D721Med (cell line): Measurements from ENCODE around the gene SMC1B.

Source experiments
- DNase-seq: peaks from one replicate; pipeline ENCODE4 v3.0.0; 2011; ENCODE audit warnings: low spot score; ENCODE audit not compliant: insufficient read length
- FAIRE-seq: peaks from 2 replicates; lab custom pipeline; 2011; peaks lifted over from hg19 to GRCh38; lab: Jason Lieb, UNC
- TF ChIP-seq, protein P1 (sequence below): IDR thresholded peaks from 2 replicates; pipeline ENCODE4 v1.5.1; 2012; ENCODE audit warnings: mild to moderate bottlenecking, control low read depth; ENCODE audit not compliant: insufficient read depth; ENCODE audit errors: missing control alignments

SMC1B gene

DNA sequence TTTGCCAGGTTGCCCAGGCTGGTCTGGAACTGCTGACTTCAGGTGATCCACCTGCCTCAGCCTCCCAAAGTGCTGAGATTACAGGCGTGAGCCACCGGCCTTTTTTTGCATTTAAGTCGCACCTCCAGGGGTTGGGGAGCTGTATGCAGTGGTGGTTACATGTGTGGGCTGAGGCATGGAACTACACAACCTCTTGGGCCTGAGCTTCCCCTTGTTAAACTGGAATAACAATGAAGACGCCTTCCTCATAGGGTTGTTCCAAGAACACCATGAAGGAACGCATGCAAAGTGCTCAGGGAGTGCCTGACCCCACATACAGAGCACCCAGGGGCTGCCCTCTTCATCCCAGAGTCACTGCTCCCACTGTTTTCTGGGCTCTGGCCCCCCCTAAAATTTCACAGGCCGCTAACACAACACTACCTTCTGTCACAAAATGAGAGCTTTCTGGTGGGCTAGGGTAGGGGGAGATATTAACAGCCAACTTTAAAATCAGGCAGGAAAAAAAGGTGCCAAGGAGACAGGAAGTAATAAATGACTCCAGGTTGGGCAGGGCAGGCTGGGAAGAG is 104.9 kb downstream of the SMC1B start:
- no peak for FAIRE-seq
- TF ChIP-seq, protein P1, sequence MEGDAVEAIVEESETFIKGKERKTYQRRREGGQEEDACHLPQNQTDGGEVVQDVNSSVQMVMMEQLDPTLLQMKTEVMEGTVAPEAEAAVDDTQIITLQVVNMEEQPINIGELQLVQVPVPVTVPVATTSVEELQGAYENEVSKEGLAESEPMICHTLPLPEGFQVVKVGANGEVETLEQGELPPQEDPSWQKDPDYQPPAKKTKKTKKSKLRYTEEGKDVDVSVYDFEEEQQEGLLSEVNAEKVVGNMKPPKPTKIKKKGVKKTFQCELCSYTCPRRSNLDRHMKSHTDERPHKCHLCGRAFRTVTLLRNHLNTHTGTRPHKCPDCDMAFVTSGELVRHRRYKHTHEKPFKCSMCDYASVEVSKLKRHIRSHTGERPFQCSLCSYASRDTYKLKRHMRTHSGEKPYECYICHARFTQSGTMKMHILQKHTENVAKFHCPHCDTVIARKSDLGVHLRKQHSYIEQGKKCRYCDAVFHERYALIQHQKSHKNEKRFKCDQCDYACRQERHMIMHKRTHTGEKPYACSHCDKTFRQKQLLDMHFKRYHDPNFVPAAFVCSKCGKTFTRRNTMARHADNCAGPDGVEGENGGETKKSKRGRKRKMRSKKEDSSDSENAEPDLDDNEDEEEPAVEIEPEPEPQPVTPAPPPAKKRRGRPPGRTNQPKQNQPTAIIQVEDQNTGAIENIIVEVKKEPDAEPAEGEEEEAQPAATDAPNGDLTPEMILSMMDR = no peak
- no peak for DNase-seq

DNA sequence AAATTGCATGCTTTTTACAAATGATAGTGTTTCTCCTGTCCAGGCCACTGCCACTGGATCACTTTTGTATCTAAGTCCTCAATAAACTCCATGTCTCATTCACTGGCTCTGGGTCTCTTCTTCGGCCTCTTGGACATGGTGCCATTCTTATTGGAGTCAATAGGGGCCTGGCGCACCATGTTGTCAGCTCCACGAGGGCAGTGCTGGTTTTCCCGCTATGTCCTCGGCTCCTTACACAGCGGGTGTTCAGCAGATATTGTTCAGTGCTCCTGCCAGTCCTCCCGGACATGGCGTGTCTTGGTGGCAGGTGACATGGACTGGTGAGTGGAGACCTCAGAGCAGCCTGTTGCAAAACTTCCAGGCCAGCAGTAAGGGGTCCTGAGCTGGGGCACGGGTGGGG is 107.3 kb downstream of the SMC1B start:
- FAIRE-seq (no peak), DNase-seq (no peak)
- TF ChIP-seq, protein P1 = no peak

DNA sequence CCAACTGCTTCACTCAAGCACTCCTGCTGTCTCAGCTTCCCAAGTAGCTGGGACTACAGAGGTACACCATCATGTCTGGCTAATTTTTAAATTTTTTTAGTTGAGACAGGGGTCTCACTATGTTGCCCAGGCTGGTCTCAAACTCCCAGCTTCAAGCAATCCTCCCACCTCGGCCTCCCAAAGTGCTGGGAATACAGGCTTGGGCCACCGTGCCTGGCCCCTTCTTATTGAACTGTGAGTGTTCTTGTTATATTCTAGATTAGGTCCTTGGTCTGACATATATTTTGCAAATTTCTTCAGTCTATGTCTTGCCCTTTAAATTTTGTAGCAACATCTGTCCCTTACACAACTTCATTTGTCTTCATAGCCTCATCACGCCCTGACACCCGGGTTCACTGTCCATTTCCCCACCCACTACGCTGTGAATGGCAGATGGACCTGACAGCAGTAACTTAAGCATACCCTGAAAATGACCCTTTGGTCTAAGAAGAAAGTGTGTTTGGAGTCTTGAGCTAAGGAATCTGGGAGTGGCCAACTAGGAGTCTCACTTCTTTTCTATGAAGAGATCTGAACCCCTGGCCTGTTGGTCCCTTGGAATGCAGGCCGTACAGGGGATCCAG is 107.8 kb downstream of the SMC1B start:
- TF ChIP-seq, protein P1 = no peak
- no peak for DNase-seq
- FAIRE-seq = no peak

GRCh38 chr22:45304971-45305370 is 108.4 kb downstream of the SMC1B start:
- no peak for FAIRE-seq
- TF ChIP-seq, protein P1 = no peak
- DNase-seq = no peak

GRCh38 chr22:45303181-45303580 is 110.2 kb downstream of the SMC1B start:
- DNase-seq (no peak), FAIRE-seq (no peak)

DNA sequence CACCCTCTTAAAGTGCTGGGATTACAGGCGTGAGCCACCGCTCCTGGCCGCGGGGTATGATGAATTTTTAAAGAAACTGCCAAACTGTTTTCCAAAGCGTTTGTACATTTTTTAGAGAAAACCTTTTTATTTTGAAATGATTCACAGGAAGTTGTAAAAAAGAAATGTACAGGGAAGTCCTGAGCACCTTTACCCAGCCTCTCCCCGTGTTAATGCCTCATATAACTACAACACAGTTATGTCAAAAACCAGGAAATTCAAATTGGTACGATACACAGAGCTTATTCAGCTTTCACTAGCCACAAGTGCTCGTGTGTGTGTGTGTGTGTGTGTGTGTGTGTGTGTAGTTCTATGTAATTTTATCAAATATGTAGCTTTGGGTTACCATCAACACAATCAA is 110.6 kb downstream of the SMC1B start:
- FAIRE-seq (no peak), DNase-seq (no peak)
- TF ChIP-seq, protein P1 = no peak

More at GRCh38 chr22:45303181-45303580, 110.2 kb downstream of the SMC1B start:
- TF ChIP-seq, protein P1 = no peak

GRCh38 chr22:45298934-45299505 is 114.4 kb downstream of the SMC1B start:
- no peak for DNase-seq
- no peak for FAIRE-seq
- TF ChIP-seq, protein P1 = no peak
